MCF 10A (cell line): ENCODE results near the gene FN3K. TPM values are rescaled to one million over a fixed set of nuclear protein-coding genes. Genes with fewer than 3 reads are reported as not detected.

Experiments
- BruUV-seq: library from RNA; stranded (reverse); fragments of 400-500 nt; replicated peaks from 2 replicates; lab custom pipeline; 2021; lab: Mats Ljungman, UMichigan
- CTCF ChIA-PET: fragments of 300-600 bp; sonication (Branson Sonifier 250); formaldehyde crosslinking; extraction: SDS; loops from one replicate; lab custom pipeline; 2021; ENCODE audit warnings: antibody characterized with exemption, inconsistent platforms; lab: Yijun Ruan, JAX
- POLR2A ChIA-PET: fragments of 300-600, 350-650 bp; sonication (Branson Sonifier 250); formaldehyde crosslinking; extraction: SDS; loops from one replicate; lab custom pipeline; 2020; ENCODE audit warnings: antibody characterized with exemption, inconsistent platforms; lab: Yijun Ruan, JAX
- DNase-seq: peaks from one replicate; pipeline ENCODE4 v3.0.0-alpha.2; 2018; ENCODE audit not compliant: unreplicated experiment
- H3K27ac Mint-ChIP-seq: one replicate; pipeline ENCODE4 v1.8.0; 2022; ENCODE audit warnings: mild to moderate bottlenecking, low read depth, mixed read lengths; ENCODE audit not compliant: unreplicated experiment
- H3K27me3 Mint-ChIP-seq: one replicate; pipeline ENCODE4 v1.8.0; 2022; ENCODE audit warnings: mixed read lengths; ENCODE audit not compliant: insufficient read depth, unreplicated experiment
- H3K36me3 Mint-ChIP-seq: one replicate; pipeline ENCODE4 v1.8.0; 2022; ENCODE audit warnings: mild to moderate bottlenecking, moderate library complexity, mixed read lengths; ENCODE audit not compliant: insufficient read depth, unreplicated experiment
- H3K4me1 Mint-ChIP-seq: one replicate; pipeline ENCODE4 v1.8.0; 2022; ENCODE audit warnings: mixed read lengths; ENCODE audit not compliant: insufficient read depth, unreplicated experiment
- H3K4me3 Mint-ChIP-seq: one replicate; pipeline ENCODE4 v1.8.0; 2022; ENCODE audit warnings: mild to moderate bottlenecking, moderate library complexity, mixed read lengths; ENCODE audit not compliant: unreplicated experiment
- H3K9me3 Mint-ChIP-seq: one replicate; pipeline ENCODE4 v1.8.0; 2022; ENCODE audit warnings: mixed read lengths; ENCODE audit not compliant: unreplicated experiment
- intact Hi-C: fragments of 100-400 bp; cut with micrococcal nuclease; formaldehyde crosslinking; loops from 2 replicates; pipeline ENCODE4 v1.14.1; 2022
- total RNA-seq: library from RNA; stranded (reverse); gene quantifications from 2 replicates; pipeline ENCODE4 v1.2.3, GENCODE V29; 2022
- TF ChIP-seq, protein P1 (sequence below): fragments of 200-600 bp; IDR thresholded peaks from one replicate; pipeline ENCODE4 v1.8.0; 2022; ENCODE audit warnings: antibody characterized with exemption, mild to moderate bottlenecking; ENCODE audit not compliant: unreplicated experiment

FN3K gene
- total RNA-seq, 1 experiment from 2014 or later = 1.3 TPM

DNA sequence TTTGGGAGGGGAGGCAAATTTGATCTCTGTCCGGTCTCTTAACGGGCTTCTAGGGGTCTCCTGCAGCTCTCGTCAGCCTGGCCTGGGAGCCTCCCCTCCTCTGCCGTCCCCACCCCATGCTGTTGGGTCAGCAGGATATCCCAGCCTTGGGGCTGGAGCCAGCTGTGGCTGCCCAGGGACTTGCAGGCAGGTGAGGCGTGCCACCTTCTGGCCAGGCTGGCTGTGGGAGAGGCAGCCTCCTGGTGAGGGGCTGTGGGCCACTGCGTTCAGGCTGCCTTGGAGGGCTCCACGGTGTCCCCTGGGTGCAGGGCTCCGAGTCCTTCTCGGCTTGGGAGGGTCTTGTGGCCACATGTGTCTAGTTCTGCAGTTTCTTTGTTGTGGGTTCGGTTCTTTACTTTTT lies 51.0 kb downstream of the FN3K start:
- ChIA-PET POLR2A (interaction anchor here (0.6 to 2.8 kb wide), 4 partner anchors 49 to 90 kb away, joined by 3 to 52 read pairs (median 8); no protein-coding TSS in a partner anchor), CTCF (interaction anchor here (0.6 to 1.1 kb wide), 3 partner anchors 33 to 580 kb away, joined by 3 read pairs; no protein-coding TSS in a partner anchor)
- TF ChIP-seq, protein P1, sequence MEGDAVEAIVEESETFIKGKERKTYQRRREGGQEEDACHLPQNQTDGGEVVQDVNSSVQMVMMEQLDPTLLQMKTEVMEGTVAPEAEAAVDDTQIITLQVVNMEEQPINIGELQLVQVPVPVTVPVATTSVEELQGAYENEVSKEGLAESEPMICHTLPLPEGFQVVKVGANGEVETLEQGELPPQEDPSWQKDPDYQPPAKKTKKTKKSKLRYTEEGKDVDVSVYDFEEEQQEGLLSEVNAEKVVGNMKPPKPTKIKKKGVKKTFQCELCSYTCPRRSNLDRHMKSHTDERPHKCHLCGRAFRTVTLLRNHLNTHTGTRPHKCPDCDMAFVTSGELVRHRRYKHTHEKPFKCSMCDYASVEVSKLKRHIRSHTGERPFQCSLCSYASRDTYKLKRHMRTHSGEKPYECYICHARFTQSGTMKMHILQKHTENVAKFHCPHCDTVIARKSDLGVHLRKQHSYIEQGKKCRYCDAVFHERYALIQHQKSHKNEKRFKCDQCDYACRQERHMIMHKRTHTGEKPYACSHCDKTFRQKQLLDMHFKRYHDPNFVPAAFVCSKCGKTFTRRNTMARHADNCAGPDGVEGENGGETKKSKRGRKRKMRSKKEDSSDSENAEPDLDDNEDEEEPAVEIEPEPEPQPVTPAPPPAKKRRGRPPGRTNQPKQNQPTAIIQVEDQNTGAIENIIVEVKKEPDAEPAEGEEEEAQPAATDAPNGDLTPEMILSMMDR = no peak
- intact Hi-C loops = no loop called here
- TSS peak; percentile 93 for BruUV-seq
- Mint-ChIP-seq H3K27me3 (no peaks in the 10 kb centered on the region), H3K4me3 (no peak overlapping the region), H3K4me1 (peaks cover 29% of the 10 kb centered on the region), H3K36me3 (peaks cover 31% of the 10 kb centered on the region), H3K9me3 (no peaks in the 10 kb centered on the region), H3K27ac (no peak overlapping the region)
- DNase-seq = peak; percentile 71

DNA sequence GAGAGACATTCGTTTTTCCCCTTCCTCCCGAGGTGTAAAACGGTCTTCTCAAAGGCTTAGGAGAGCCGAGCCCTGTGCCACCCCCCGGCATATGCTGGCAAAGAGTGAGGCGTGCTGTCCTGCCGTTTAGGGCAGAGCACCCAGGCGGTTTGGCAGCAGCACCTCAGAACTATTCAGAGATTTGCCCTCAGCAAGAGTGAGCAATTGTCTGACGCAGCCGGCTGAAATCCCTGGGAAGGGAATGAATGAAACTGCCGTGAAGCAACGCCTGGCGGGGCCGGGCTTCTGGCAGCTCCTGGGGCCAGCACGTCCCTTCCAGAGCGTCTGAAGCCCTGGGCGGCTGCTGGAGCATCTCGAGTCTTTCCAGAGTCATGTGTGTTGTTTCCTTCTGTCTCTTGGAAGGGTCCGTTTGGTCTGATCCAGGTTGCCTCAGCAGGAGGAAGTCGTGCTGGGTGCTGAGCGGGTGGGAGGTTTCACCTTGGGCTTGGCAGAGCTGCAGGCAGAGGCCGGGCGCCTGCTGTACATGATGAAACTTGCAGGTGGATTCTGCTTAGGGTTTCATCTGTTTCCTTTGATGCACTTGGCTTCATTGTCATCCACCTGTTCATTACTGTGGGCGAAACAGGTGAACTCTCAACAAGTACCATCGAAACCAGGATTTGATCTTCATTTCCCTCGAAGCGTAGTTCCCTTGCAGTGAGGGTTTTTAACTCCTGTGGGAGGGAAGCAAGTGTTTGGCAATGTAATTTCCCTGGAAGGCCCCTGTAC lies 51.9 kb downstream of the FN3K start:
- no peaks in the 10 kb centered on the region for H3K9me3 Mint-ChIP-seq
- intact Hi-C loops = loop anchor here (1.0 kb wide), 1 partner anchor 89 kb away; no protein-coding TSS in a partner anchor
- TSS peak; percentile 89 for BruUV-seq
- H3K27ac Mint-ChIP-seq = peak overlapping the region; percentile 81
- TF ChIP-seq, protein P1 = no peak
- peaks cover 33% of the 10 kb centered on the region for H3K4me1 Mint-ChIP-seq
- H3K36me3 Mint-ChIP-seq = peaks cover 37% of the 10 kb centered on the region
- CTCF ChIA-PET = interaction anchor here (0.7 kb wide), 1 partner anchor 89 kb away, joined by 3 read pairs; no protein-coding TSS in a partner anchor
- POLR2A ChIA-PET = interaction anchor here (0.6 to 2.8 kb wide), 6 partner anchors 32 to 309 kb away, joined by 3 to 52 read pairs (median 3); no protein-coding TSS in a partner anchor
- peak; percentile 98 for DNase-seq
- H3K27me3 Mint-ChIP-seq = no peaks in the 10 kb centered on the region
- peak overlapping the region; percentile 51 for H3K4me3 Mint-ChIP-seq

DNA sequence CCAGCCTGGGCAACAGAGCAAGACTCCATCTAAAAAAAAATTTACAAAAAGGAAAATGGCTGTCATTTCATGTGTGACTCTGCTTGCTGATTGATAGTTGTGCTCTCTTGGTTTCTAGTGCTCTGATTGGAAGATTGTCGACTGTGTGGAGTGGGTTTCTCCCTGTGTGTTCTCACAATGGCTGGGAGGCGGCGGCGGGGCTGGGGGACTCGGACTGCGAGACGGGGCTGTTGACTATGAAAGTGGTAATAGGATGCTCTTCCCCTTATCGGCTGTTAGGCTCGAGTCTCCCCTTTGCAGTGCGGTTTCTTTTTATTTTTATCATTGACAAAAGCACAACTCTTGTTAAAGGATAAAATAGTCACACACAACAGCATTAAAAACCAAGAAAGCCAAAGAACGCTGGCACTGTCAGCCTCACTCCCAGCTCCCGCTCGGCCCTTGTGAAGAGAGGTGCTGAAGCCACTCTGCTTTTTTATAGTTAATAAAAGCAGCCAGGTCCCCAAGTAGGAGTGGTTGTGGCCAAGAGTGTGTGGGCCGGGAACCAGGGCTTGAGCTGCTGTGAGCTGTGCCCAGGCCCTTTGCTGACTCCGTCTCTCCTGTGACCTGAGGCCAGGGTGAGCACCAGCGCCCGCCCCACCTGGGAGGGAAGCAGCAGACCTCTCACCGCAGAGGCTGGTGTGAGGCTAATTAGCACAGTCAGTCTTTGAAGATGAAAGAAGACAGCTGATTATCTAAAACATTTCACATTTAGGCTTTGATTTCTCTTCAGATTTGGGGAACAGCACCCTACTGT lies 53.0 kb downstream of the FN3K start:
- BruUV-seq = no TSS peak
- Mint-ChIP-seq H3K27me3 (no peaks in the 10 kb centered on the region), H3K9me3 (no peaks in the 10 kb centered on the region), H3K4me1 (peaks cover 33% of the 10 kb centered on the region), H3K27ac (peak overlapping the region; percentile 81), H3K36me3 (peaks cover 30% of the 10 kb centered on the region), H3K4me3 (no peak overlapping the region)
- intact Hi-C loops = no loop called here
- CTCF ChIA-PET = interaction anchor here (0.7 kb wide), 1 partner anchor 88 kb away, joined by 3 read pairs; no protein-coding TSS in a partner anchor
- TF ChIP-seq, protein P1 = no peak
- POLR2A ChIA-PET = interaction anchor here (0.7 to 2.8 kb wide), 3 partner anchors 47 to 98 kb away, joined by 3 to 52 read pairs (median 11); no protein-coding TSS in a partner anchor
- no peak for DNase-seq
